ENCODE data around the gene ARHGAP23.
"Not testable (repeated sequence)": the region's sequence is repeated elsewhere in the genome, so short reads cannot be mapped to it uniquely, and the experiment has no call there.

Gene ARHGAP23

GRCh38 chr17:38460716-38461630 is 32.7 kb downstream of the ARHGAP23 start:
- DNase-seq (ENCODE audit: low read depth in 3 of 3): no peak

GRCh38 chr17:38461683-38462082 is 33.4 kb downstream of the ARHGAP23 start:
- no peak for DNase-seq (ENCODE audit: low read depth in 3 of 3)

- no peak for DNase-seq (ENCODE audit: low read depth in 3 of 3)
These were observed 35.2 kb downstream of the ARHGAP23 start for GRCh38 chr17:38463451-38463858.

- no peak for DNase-seq (ENCODE audit: low read depth in 3 of 3)
These were observed 36.0 kb downstream of the ARHGAP23 start for GRCh38 chr17:38464251-38464722.

- DNase-seq (ENCODE audit: low read depth in 3 of 3): no peak
These were observed 36.6 kb downstream of the ARHGAP23 start for GRCh38 chr17:38464723-38465390.

- DNase-seq (ENCODE audit: low read depth in 3 of 3): no peak
These were observed 37.4 kb downstream of the ARHGAP23 start for GRCh38 chr17:38465391-38466345.

GRCh38 chr17:38466346-38467315 is 38.4 kb downstream of the ARHGAP23 start:
- no peak for DNase-seq (ENCODE audit: low read depth in 3 of 3)

- DNase-seq (ENCODE audit: low read depth in 3 of 3): no peak
These were observed 39.2 kb downstream of the ARHGAP23 start for GRCh38 chr17:38467491-38467890.

GRCh38 chr17:38469875-38470274 is 41.6 kb downstream of the ARHGAP23 start:
- no peak for DNase-seq (ENCODE audit: low read depth in 3 of 3)

GRCh38 chr17:38471253-38471652 is 43.0 kb downstream of the ARHGAP23 start:
- DNase-seq (ENCODE audit: low read depth in 3 of 3): not testable (repeated sequence)

GRCh38 chr17:38474666-38475065 is 46.4 kb downstream of the ARHGAP23 start:
- not testable (repeated sequence) for DNase-seq (ENCODE audit: low read depth in 3 of 3)

- DNase-seq (ENCODE audit: low read depth in 3 of 3): no peak
These were observed 48.3 kb downstream of the ARHGAP23 start for GRCh38 chr17:38476549-38476948.

GRCh38 chr17:38477417-38477816 is 49.2 kb downstream of the ARHGAP23 start:
- DNase-seq (ENCODE audit: low read depth in 3 of 3): not testable (repeated sequence)

GRCh38 chr17:38477951-38478350 is 49.7 kb downstream of the ARHGAP23 start:
- not testable (repeated sequence) for DNase-seq (ENCODE audit: low read depth in 3 of 3)

GRCh38 chr17:38478667-38479066 is 50.4 kb downstream of the ARHGAP23 start:
- not testable (repeated sequence) for DNase-seq (ENCODE audit: low read depth in 3 of 3)

GRCh38 chr17:38482039-38482699 is 53.9 kb downstream of the ARHGAP23 start:
- DNase-seq (ENCODE audit: low read depth in 3 of 3): not testable (repeated sequence)

GRCh38 chr17:38482700-38483043 is 54.4 kb downstream of the ARHGAP23 start:
- DNase-seq (ENCODE audit: low read depth in 3 of 3): not testable (repeated sequence)

GRCh38 chr17:38484242-38485145 is 56.2 kb downstream of the ARHGAP23 start:
- DNase-seq (ENCODE audit: low read depth in 3 of 3): peak; percentile 30 to 66 (median 42)

GRCh38 chr17:38485146-38485468 is 56.8 kb downstream of the ARHGAP23 start:
- DNase-seq (ENCODE audit: low read depth in 3 of 3): no peak
